GM18520 (cell line): Measurements from ENCODE around the gene DNAJC15.
A peak's percentile ranks its signal among the peaks of the same experiment; 100 is the strongest.
"Not testable (repeated sequence)": the region's sequence is repeated elsewhere in the genome, so short reads cannot be mapped to it uniquely, and the experiment has no call there.

ENCODE experiments used
- ATAC-seq: cut with Tn5 transposase; IDR thresholded peaks from one replicate; pipeline ENCODE4 v1.9.1; 2021; ENCODE audit not compliant: unreplicated experiment

DNAJC15 gene

DNA sequence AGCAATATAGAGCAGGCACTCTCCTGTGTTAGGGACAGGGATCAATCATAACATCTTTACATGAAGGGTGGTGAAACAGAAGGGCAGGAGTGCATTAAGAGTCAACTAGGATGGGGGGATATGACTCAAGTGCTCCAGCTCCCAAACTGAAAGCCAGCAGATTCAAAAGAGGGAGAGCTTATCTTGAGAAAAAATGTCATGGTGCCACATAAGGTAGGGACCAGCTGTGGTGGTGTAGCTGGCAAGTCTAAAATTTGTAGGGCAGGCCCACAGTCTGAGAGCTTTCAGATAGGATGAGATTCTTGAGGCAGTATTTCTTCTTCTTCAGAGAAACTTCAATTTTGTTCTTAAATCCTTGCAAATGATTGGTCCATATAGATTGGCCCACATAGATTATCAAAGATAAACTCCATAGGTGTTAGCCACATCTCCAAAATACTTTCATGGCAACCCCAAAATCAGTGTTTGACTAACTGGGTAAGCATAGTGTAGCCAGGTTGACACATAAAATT is 19.1 kb downstream of the DNAJC15 start:
- no peak for ATAC-seq

DNA sequence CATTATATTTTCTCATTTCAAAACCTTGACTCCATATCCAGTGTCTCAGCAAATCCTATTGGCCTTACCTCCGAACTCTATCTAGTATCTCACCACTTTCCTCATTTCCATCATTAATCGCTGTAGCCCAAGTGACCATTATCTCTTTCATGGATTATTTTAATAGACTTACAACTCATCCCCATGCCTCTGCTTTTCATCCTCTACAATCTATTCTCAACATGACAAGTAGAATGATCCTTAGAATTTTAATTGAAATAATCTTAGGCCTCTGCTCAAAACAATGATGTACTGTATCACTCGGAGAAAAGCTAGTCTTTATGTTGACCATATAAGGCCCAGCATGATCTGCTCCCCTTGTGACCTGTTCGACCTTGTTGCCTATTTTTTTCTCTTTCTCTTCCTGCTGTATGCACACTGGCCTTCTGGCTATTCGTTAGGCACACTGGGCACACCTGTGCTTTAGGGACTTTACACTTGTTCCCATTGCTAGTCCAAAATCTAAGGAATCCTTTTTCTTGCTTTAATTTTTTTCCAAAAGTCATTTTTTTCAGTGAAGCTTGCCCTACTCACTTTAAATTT is 21.4 kb downstream of the DNAJC15 start:
- ATAC-seq = no peak

DNA sequence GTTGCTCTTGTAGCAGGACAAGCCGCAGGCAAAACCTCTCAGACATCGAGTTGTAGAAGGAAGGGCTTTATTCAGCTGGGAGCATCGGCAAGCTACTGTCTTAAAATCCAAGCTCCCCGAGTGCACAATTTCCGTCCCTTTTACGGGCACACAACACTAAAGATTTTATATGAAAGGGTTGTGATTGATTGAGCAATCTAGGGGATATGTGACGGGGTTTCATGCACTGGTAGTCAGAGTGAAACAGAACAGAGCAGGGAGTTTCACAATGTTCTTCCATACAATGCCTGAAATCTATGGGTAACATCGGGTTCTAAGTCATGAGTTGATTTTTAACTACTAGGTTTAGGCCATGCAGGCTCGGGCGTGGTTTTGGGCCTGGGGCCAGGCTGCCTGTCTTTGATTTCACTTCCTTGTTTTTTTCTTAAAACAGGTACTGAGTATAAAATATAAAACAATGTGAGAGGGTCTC is 22.0 kb downstream of the DNAJC15 start:
- ATAC-seq = not testable (repeated sequence)

DNA sequence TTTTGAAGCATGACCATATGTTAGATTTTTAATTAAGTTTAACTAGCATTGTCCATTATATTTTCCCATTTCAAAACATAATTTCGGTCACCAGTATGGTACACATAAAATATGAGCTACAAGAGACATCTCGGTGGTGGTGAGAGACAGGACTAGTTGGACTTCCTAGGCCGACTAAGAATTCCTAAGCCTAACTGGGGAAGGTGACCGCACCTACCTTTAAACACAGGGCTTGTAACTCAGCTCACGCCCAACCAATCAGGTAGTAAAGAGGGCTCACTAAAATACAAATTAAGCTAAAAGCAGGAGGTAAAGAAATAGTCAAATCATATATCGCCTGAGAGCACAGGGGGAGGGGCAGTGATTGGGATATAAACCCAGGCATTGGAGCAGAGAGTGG is 22.9 kb downstream of the DNAJC15 start:
- no peak for ATAC-seq

DNA sequence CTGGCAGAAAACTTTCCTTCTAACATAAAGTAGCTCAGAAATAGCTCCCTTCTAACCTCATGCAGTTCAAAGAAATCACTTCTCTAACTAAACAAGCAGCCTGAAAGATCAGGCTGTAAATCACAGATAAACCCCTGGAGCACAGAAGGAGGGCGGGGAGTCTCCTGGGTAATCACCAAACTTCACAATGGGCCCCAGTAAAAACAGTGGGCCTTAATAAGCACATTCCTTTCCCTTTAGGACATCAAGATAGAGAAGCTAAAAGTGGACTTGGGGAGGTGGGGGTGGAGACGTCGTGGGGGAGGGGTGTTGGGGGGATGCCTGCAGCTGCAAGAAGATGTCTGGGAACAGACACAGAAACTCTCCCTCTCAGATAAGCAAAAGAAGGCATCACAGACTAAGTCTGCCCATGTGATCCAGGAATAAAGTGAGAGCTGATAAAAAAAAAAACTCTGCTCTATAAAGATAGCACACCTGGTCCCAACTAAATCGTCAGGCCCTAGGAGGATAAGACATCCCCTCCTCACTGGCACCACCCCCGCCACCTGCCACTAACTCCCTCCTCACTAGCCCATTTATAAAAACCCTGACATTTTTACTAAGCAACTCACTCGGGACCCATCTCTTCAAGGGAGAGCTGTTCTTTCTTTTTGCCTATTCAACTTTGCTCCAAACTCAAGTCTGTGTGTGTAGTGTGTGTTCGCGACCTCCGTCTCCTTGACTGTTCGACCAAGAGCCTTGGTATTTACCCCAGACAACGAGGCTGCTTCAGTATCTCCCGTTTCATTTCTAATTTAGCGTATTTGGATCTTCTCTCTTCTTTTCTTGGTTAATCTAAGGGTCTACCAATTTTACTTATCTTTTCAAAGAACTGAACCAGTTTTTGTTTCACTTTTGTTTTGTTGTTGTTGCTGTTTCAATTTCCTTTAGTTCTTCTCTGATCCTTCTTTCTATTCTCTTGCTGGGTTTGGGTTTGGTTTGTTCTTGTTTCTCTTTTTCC is 31.7 kb downstream of the DNAJC15 start:
- no peak for ATAC-seq

DNA sequence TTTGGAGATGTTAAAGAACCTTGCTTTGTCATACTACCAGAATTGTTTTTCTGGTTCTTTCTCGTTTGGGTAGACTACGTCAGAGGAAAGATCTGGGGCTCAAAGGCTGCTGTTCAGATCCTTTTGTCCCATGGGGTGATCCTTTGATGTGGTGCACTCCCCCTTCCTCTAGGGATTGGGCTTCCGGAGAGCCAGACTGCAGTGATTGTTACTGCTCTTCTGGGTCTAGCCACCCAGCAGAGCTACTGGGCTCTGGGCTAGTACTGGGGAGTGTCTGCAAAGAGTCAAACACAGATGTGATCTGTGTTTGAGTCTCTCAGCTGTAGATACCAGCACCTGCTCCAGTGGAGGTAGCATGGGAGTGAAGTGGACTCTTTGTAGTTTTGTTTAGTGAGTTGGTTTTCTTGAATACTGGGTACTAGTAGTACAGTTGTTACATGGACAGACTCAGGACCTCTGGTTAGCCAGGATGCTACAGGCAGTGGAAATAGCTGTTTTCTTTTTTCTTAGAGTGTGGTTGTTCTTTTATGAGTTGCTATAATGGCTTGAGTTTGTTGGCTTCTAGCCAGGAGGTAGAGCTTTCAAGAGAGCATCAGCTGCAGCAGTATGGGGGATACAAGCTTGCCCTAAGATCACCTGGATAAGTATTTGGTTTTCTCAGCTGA is 34.4 kb downstream of the DNAJC15 start:
- ATAC-seq = no peak

DNA sequence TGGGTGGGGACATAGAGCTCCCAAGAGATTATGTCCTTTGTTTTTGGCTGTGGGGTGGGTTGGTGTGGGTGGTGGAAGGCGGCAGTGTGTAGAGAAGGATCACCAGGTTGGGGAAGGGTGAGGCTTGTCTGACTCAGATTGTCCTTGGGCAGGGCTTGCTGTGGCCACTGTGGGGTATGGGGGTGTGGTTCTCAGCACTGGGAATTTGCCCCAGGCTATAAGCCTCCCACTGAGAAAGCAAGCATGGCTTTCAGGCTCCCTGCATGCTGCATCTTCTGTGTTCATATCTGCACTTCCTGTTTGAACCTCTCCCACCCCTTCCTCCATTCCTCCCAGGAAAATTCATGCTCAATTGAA is 34.9 kb downstream of the DNAJC15 start:
- no peak for ATAC-seq

DNA sequence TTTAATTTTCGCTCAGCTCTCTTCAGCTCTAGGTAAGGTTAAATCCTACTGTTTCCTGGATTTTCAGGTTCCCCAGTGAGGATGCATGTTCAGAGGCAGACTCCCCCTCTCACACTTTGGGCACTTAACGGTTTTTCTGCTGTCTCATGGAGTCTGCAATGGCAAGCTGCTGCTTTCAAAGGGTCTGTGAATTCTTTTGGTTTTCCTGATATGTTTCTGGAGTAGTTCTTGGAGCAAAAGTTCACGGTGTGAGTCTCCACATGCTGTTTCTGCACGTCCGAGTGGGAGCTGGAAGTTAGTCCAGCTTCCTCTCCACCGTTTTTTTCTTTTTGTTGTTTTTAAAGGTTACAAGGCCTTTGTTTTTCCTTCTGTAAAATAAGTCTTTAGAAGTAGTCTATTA is 35.4 kb downstream of the DNAJC15 start:
- no peak for ATAC-seq

DNA sequence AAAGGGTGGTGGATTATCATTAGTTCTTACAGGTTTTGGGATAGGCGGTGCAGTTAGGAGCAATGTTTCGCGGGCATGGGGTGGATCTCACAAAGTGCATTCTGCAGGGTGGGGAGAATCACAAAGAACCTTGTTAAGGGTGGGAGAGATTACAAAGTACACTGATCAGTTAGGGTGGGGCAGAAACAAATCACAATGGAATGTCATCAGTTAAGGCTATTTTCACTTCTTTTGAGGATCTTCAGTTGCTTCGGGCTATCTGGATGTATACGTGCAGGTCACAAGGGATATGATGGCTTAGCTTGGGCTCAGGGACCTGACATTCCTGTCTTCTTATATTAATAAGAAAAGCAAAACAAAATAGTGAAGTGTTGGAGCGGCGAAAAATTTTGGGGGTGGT is 36.4 kb downstream of the DNAJC15 start:
- ATAC-seq = not testable (repeated sequence)

DNA sequence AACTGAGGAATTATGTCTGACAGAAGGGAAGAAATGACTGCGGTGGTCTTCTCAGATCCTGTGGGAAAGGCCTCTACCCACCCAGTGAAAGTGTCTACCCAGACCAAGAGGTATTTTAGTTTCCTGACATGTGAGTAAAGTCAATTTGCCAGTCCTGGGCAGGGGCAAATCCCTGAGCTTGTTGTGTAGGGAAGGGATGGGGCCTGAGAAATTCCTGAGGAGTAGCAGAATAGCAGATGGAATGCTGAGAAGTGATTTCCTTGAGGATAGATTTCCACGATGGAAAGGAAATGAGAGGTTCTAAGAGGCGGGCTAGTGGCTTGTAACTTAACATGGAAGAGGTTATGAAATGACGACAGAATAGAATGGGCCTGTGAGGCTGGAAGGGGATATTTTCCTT is 37.4 kb downstream of the DNAJC15 start:
- ATAC-seq = not testable (repeated sequence)

DNA sequence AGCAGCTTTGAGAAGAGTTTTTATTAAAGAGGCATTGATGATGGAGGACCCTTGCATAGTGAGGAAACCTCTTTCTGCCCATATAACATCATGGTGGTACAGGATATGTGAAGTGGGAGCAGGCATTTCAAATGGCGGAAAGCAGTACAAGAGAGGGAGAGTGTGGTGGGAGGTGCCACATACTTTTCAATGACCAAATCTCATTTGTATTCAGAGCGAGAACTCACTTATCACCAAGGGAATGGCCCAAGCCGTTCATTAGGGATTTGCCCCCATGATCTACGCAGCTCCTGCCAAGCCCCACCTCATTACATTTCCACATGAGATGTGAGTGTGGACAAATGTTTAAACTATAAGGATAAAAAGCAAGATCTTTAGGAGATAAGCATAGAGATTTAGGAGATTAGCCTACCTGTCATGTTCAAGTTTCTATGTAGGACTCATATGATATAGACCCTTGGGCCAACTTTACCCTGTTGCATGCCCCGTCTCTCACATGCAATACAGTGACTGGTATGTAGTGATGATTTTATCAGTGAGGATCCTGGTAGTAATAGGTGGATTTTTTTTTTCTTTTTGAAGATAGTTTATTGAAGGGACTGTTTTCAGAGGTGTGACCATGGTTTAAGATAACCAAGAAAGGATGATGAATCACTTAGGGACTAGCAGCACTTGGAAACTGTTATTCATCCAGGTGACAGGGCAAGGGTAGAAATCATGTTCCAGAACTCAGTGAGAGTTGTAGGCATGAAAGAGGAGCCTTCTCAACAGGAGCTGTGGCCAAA is 38.3 kb downstream of the DNAJC15 start:
- no peak for ATAC-seq

DNA sequence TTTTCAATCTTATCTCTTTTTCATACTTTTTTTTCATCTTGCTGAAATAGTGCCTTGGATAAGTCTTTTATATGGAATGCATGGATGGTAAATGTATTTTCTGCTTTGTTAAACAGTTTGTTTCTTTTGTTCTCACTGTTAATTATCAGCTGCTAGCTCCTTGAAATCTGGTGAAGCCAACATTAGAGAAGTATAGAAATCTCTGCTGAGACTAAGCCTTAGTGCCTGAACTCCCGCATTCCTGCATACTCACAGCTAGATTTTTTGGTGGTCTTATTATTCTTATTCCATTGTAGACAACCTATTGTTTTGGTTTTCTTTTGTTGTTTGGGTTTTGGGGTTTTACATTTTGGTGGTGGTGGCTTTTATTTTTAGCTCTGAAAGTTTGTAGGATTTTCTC is 48.4 kb downstream of the DNAJC15 start:
- ATAC-seq = no peak

DNA sequence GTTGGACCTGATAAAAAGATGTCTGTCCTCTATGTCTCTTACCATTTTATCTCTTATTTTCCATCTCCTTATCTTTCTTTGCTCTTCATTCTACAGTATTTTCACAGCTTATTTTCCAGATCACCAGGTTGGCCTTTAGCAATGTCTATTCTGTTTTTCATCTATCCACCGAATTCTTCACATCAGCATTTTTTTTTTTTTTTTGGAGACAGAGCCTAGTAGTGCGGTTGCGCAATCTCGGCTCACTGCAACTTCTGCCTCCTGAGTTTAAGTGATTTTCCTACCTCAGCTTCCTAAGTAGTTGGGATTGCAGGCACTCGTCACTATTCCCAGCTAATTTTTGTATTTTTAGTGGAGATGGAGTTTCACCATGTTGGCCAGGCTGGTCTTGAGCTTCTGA is 49.0 kb downstream of the DNAJC15 start:
- ATAC-seq = no peak

DNA sequence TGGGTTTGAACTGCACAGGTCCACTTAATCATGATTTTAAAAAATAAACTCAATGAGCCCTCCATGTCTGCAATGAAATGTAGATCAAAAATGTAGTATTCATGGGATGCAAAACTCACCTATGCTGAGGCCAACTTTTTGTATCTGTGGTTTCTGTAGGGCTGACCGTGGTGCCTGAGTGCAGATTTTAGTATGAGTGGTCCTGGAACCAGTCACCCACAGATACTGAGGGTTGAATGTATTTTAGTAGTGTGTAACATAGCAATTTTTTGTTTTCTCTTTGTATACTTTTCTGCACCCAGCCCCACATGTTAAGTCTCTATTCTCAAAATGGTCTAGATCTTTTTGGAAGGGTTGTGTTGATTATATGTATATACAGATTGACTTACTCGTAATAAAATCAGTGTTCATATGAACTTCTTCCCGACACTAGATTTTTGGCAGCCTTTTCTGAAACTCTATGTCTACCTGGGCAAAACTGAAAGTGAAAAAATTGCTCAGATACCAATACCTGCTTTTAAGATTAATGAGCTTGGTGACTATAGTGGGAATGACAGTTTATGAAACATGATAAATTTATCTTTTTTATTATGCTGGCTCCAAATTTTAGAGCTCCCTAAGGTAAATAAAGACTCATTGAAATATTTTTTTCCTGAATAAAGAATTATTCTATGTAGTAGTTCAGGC is 51.6 kb downstream of the DNAJC15 start:
- ATAC-seq = peak; percentile 63

DNA sequence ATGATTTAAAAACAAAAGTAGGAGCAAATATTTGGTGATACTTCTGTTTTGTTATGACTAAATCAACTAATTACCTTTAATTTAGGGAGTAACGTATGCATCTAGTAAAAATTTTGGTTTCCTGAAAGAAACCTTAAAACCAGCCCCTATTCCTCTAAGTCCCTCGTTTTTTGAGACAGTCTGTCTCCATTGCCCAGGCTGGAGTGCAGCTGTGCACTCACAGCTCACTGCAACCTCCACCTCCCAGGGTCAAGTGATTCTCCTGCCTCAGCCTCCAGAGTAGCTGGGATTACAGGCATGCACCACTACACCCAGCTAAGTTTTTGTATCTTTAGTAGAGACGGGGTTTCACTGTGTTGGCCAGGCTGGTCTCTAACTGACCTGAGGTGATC is 52.1 kb downstream of the DNAJC15 start:
- peak; percentile 7 for ATAC-seq

DNA sequence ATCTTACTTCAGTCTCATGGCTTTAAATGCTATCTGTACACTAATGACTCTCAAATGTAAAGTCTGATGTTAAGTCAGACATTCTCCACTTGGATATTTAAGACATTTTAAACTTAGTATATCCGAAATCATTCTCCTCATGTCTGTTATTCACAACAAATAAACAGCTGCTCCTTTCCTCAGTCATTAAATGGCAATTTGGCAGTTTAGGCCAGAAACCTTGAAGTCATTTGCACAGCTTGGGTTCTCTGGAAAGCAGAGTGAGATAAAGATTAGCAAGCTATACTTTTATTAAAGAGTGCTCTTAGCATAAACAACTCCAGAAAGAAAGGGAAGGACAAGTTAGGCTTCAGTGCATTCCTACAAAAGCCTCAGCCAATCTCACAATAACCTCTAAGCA is 53.7 kb downstream of the DNAJC15 start:
- no peak for ATAC-seq

DNA sequence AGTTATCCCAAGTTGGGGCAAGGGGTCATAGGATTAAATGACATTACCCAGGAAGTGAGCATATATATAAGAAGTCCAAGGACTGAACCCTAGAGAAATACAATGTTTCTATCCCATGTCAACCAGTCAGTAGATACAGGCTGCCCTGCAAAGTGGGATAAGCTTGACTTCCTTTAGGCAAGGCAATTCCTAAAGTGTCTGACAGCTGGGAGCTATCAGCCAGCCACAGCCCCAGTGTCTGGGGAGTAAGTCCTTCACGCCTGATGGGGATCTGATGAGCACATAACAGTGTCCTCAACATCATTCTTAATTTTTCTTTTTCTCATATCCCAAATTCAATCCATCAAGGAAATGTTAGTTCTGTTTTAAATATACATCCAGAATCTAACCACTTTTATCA is 54.1 kb downstream of the DNAJC15 start:
- no peak for ATAC-seq

DNA sequence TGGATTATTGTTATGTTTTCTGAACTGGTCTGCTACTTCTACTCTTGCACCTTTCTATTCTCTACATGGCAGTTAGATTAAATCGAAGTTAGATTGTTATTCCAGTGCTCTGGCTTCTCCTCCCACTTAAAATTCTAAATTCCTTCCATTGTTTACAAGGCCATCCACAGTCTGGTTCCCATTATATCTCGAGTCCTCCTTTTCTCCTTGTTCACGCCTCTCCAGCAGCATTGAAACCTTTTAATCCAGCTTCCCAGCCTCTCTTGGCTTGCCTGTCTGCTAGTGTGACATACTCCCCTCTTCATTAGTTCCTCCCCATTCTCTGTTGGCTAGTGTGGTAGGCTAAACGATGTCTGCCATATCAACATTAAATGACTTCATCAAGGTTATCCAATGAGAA is 54.5 kb downstream of the DNAJC15 start:
- ATAC-seq = no peak

DNA sequence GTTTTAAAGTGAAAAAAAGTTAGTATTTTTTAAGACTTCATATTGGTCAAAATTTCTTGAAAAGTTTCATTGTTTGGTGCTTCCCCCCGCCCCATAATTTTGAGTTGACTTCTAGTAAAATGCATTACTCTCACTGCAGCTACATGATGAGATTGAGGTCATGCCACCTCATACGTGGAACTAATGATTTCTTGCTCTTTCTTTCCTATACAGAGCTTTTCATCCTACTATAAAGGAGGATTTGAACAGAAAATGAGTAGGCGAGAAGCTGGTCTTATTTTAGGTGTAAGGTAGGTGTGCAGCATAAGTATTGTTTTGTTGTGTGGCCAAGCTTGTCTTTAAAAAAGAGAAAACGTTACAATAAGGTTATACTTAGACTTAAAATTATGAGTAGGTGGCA is 55.0 kb downstream of the DNAJC15 start:
- no peak for ATAC-seq

DNA sequence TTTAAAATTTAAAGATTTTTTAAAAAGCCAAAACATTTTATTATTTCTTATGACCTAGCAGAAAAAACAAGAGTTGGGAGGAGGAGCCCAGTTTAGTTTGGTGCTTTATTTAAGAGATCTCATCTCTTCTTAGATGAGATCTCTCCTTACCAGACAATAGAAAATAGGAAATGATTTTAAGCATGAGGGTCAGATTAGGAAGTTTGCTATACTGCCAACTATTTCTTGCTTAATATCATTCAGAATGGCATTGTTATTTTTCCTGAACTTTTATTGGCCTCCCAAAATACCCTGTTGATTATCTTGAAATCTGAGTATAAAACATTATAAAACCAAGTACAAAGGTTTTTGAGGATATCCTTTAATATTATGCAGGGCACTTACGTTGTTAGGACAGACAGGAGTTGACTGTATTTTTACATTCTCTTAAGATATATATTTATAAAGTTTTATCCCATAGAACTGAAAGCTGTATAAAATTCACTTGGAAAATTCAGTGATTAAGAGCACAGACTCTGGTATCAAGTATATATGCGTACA is 56.1 kb downstream of the DNAJC15 start:
- ATAC-seq = no peak
